ENCODE results near the gene ARMC2.

GRCh38 chr6:108946695-108947094 lies 98.5 kb downstream of the ARMC2 start:
- TF ChIP-seq CTCF (IDR thresholded peaks at IDR 0.05) (no peak), POLR2A (IDR thresholded peaks at IDR 0.05) (no peak)
